Breast epithelium (tissue), 4 donors: ENCODE results near the gene CADM1. TPM values are rescaled to one million over a fixed set of nuclear protein-coding genes. Genes with fewer than 3 reads are reported as not detected.

ENCODE experiments used
- DNase-seq, 2 donors: peaks; one replicate each; pipeline ENCODE4 v3.0.0-alpha.2; 2019; ENCODE audit warnings: low spot score in 2 of 2
- H3K27ac ChIP-seq, 2 donors: fragments of 200-600 bp; sonication (generic) in 1 of 2; one replicate each; pipeline ENCODE4 v1.5.1; 2016 to 2019; ENCODE audit warnings: mild to moderate bottlenecking in 1 of 2
- H3K27me3 ChIP-seq, 2 donors: fragments of 200-600 bp; sonication (generic) in 1 of 2; one replicate each; pipeline versions ENCODE4 v1.5.1 to v1.6.0; 2017 to 2019; ENCODE audit warnings: control low read depth in 1 of 2, mild to moderate bottlenecking in 1 of 2
- H3K36me3 ChIP-seq: fragments of 200-600 bp; one replicate; pipeline ENCODE4 v1.5.1; 2019
- H3K4me1 ChIP-seq, 2 donors: fragments of 200-600 bp; sonication (generic); one replicate each; pipeline ENCODE4 v1.5.1; 2016 to 2019; ENCODE audit warnings: control low read depth in 1 of 2
- H3K4me3 ChIP-seq, 3 donors: fragments of 200-600 bp; sonication (generic); 1 replicate in 2 of 3; 2 replicates in 1 of 3; pipeline ENCODE4 v1.5.1; 2016 to 2019; ENCODE audit warnings: mild to moderate bottlenecking in 3 of 3, moderate library complexity in 2 of 3
- H3K9me3 ChIP-seq, 2 donors: fragments of 200-600 bp; sonication (generic) in 1 of 2; one replicate each; pipeline ENCODE4 v1.5.1; 2016 to 2019; ENCODE audit warnings: control low read depth in 1 of 2
- CTCF ChIP-seq, 3 donors: fragments of 450-650 bp; IDR thresholded peaks; one replicate each; pipeline ENCODE4 v1.5.1; 2016 to 2017; ENCODE audit warnings: antibody characterized with exemption in 3 of 3, mild to moderate bottlenecking in 3 of 3, moderate library complexity in 3 of 3
- POLR2A ChIP-seq: fragments of 450-650 bp; IDR thresholded peaks from one replicate; pipeline ENCODE4 v1.6.1; 2016; ENCODE audit warnings: antibody characterized with exemption, mild to moderate bottlenecking, moderate library complexity
- POLR2AphosphoS5 ChIP-seq, 3 donors: sonication (generic); formaldehyde crosslinking; IDR thresholded peaks; one replicate each; pipeline ENCODE4 v1.6.1; 2017; ENCODE audit warnings: antibody characterized with exemption in 3 of 3
- intact Hi-C: fragments of 100-400 bp; cut with DNase I; formaldehyde crosslinking; loops from one replicate; pipeline ENCODE4 v1.15.1; 2023; ENCODE audit warnings: low total_unique reads
- total RNA-seq, 3 donors: library from RNA; depleted of rRNA; stranded (reverse); fragments of >200 nt; gene quantifications; one replicate each; pipeline ENCODE4 v1.1.0, GENCODE V29; 2016

The CADM1 gene
- total RNA-seq, 3 donors from 2014 or later, result 5.3 to 48.4 (median 33.1) TPM

DNA sequence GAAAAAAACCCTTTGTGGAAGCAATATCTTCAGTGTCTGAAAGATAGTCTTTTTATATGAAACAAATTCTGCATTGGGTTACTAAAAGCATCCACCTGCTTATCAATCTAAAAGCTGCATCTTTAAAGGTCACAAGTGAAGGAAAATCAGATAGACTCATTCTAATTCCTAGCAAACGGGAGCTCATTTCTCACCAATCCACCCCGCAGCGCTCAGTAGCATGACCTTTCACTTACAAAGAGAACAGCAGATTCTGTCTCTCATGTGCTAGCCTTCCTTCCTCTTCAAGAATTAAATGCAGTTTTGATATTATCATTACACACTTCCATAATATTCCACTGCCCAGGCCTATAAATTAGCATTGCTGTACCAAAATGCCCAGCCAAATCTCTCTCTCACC, 212.9 kb downstream of the CADM1 start:
- TF ChIP-seq CTCF (IDR thresholded peaks at IDR 0.05), result no peak
- no peak for TF ChIP-seq POLR2AphosphoS5 (IDR thresholded peaks at IDR 0.05)
- no peak for TF ChIP-seq POLR2A
- H3K27ac ChIP-seq, result no peak overlapping the region
- no peak for DNase-seq
- no peaks in the 10 kb centered on the region for H3K9me3 ChIP-seq
- H3K36me3 ChIP-seq, result no peaks in the 10 kb centered on the region
- no peak overlapping the region for H3K4me3 ChIP-seq
- intact Hi-C loops, result loop anchor here (5.0 kb wide), 1 partner anchor 86 kb away; no protein-coding TSS in a partner anchor
- H3K27me3 ChIP-seq, result no peaks in the 10 kb centered on the region
- no peaks in the 10 kb centered on the region for H3K4me1 ChIP-seq

DNA sequence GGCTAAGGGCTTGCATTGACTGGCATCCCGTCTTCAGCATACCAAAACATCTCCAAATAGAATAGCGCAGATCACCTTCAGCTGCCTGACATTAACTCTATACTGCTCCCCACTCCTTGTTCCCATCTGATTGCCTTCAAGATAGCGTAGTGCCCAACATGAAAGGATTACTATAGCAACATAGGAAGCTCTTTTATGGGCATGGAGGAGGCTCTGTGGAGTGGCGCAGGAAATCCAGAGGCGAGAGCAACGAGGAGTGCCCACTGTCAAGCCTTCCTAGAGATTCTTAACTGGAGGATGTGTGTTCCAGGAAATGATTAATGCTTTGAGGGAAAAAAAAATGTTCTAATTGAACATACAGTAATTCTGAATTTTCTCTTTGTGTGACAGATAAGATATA, 213.3 kb downstream of the CADM1 start:
- TF ChIP-seq CTCF (IDR thresholded peaks at IDR 0.05), result no peak
- TF ChIP-seq POLR2AphosphoS5 (IDR thresholded peaks at IDR 0.05), result no peak
- TF ChIP-seq POLR2A, result no peak
- DNase-seq, result no peak
- H3K9me3 ChIP-seq, result no peaks in the 10 kb centered on the region
- H3K4me3 ChIP-seq, result no peak overlapping the region
- no peak overlapping the region for H3K27ac ChIP-seq
- intact Hi-C loops, result loop anchor here (5.0 kb wide), 1 partner anchor 86 kb away; no protein-coding TSS in a partner anchor
- H3K36me3 ChIP-seq, result no peaks in the 10 kb centered on the region
- no peaks in the 10 kb centered on the region for H3K27me3 ChIP-seq
- H3K4me1 ChIP-seq, result no peaks in the 10 kb centered on the region

DNA sequence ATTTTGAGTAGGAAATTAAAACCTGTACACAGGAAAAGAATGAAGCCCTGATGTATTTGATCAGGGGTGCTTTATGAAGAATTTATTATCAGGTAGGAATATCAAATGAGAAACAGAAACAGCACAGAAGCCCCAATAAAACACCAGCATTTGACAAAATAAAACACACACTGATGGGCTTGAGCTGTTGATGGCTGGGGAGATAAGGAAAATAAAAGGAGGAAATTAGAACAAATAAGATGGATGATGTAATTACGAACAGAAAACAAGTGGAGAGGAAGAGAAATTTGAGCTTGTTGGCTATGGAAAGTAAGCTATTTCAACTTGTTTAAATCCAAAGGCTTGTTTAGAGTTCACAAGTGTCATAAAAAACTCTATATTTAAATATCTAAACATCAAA, 213.7 kb downstream of the CADM1 start:
- Histone ChIP-seq H3K9me3 (no peaks in the 10 kb centered on the region), H3K27me3 (no peaks in the 10 kb centered on the region), H3K27ac (no peak overlapping the region), H3K4me1 (no peaks in the 10 kb centered on the region), H3K36me3 (no peaks in the 10 kb centered on the region), H3K4me3 (no peak overlapping the region)
- no peak for DNase-seq
- intact Hi-C loops, result loop anchor here (5.0 kb wide), 1 partner anchor 87 kb away; no protein-coding TSS in a partner anchor
- TF ChIP-seq POLR2A (no peak), CTCF (IDR thresholded peaks at IDR 0.05) (no peak), POLR2AphosphoS5 (IDR thresholded peaks at IDR 0.05) (no peak)

DNA sequence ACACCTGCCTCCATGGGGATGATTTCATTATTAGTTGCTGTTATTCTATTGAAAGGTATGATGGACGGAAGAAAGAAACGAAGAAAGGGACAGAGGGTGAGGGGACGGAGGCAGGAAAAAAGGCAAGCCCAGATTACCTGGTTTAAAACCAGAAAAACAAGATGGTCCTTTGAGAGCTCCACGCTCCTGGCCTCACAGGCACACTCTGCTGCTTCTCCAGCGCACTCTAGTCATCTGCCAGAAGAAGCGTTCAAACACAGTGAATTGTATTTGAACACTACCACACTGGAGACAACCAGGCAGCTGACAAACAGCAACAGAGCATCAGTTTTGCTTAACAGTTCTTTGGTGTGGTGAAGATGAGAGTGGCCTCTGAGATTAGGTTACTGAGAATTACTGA, 216.9 kb downstream of the CADM1 start:
- Histone ChIP-seq H3K4me1 (no peaks in the 10 kb centered on the region), H3K27me3 (no peaks in the 10 kb centered on the region), H3K9me3 (no peaks in the 10 kb centered on the region), H3K4me3 (no peak overlapping the region), H3K27ac (no peak overlapping the region), H3K36me3 (no peaks in the 10 kb centered on the region)
- intact Hi-C loops, result no loop called here
- no peak for TF ChIP-seq POLR2AphosphoS5 (IDR thresholded peaks at IDR 0.05)
- TF ChIP-seq CTCF (IDR thresholded peaks at IDR 0.05), result no peak
- no peak for DNase-seq

GRCh38 chr11:115286614-115287013, 217.6 kb downstream of the CADM1 start:
- TF ChIP-seq POLR2AphosphoS5 (IDR thresholded peaks at IDR 0.05) (no peak), CTCF (IDR thresholded peaks at IDR 0.05) (no peak), POLR2A (no peak)
- no peak overlapping the region for H3K4me3 ChIP-seq
- H3K36me3 ChIP-seq, result no peaks in the 10 kb centered on the region
- H3K9me3 ChIP-seq, result no peaks in the 10 kb centered on the region
- no peak overlapping the region for H3K27ac ChIP-seq
- no peaks in the 10 kb centered on the region for H3K27me3 ChIP-seq
- H3K4me1 ChIP-seq, result no peaks in the 10 kb centered on the region
- intact Hi-C loops, result no loop called here
- DNase-seq, result no peak
